Fibroblast of lung (primary cell): ENCODE results near the gene CIART. TPM values are rescaled to one million over a fixed set of nuclear protein-coding genes. Genes with fewer than 3 reads are reported as not detected.
"Not testable (repeated sequence)": the region's sequence is repeated elsewhere in the genome, so short reads cannot be mapped to it uniquely, and the experiment has no call there.

ENCODE experiments used
- DNase-seq, 2 donors: peaks; one replicate each; pipeline versions ENCODE4 v3.0.0 to v3.0.0-alpha.2; 2010; ENCODE audit warnings: low read depth in 2 of 2
- H2AFZ ChIP-seq: 2 replicates; pipeline ENCODE4 v1.5.1; 2012; ENCODE audit warnings: low read length, control low read depth, inconsistent platforms
- H3K27ac ChIP-seq: 2 replicates; pipeline ENCODE4 v1.5.1; 2011; ENCODE audit warnings: low read length, control low read depth; ENCODE audit not compliant: insufficient read depth
- H3K27me3 ChIP-seq: 2 replicates; pipeline ENCODE4 v1.5.1; 2011; ENCODE audit warnings: mild to moderate bottlenecking, low read length; ENCODE audit not compliant: control insufficient read depth, insufficient read depth
- H3K36me3 ChIP-seq: 2 replicates; pipeline ENCODE4 v1.5.1; 2011; ENCODE audit warnings: low read length; ENCODE audit not compliant: control insufficient read depth, insufficient read depth
- H3K4me1 ChIP-seq: 2 replicates; pipeline ENCODE4 v1.5.1; 2011; ENCODE audit warnings: low read length; ENCODE audit not compliant: control insufficient read depth, insufficient read depth; ENCODE audit errors: extremely low read depth
- H3K4me2 ChIP-seq: 2 replicates; pipeline ENCODE4 v1.5.1; 2011; ENCODE audit warnings: low read length, control low read depth; ENCODE audit not compliant: insufficient read depth; ENCODE audit errors: extremely low read depth
- H3K4me3 ChIP-seq, 4 experiments: fragments of 200-600 bp in 1 of 4; sonication (generic) in 1 of 4; replicated peaks in 1 of 4; 2 replicates each; pipeline ENCODE4 v1.5.1; 2011 to 2016; ENCODE audit warnings: low read length in 4 of 4, low read depth in 3 of 4, mild to moderate bottlenecking in 3 of 4, control low read depth in 2 of 4, inconsistent platforms in 1 of 4, mixed read lengths in 1 of 4; ENCODE audit not compliant: insufficient read depth in 1 of 4; ENCODE audit errors: control extremely low read depth in 1 of 4
- H3K79me2 ChIP-seq: 2 replicates; pipeline ENCODE4 v1.5.1; 2012; ENCODE audit warnings: mild to moderate bottlenecking, low read length, inconsistent platforms; ENCODE audit not compliant: control insufficient read depth, insufficient read depth
- H3K9ac ChIP-seq: 2 replicates; pipeline ENCODE4 v1.5.1; 2011; ENCODE audit warnings: mild to moderate bottlenecking, low read length, control low read depth; ENCODE audit not compliant: insufficient read depth
- H3K9me3 ChIP-seq: 2 replicates; pipeline ENCODE4 v1.5.1; 2012; ENCODE audit warnings: low read depth, low read length; ENCODE audit not compliant: control insufficient read depth, insufficient read depth
- H4K20me1 ChIP-seq: 2 replicates; pipeline ENCODE4 v1.5.1; 2011; ENCODE audit warnings: low read length; ENCODE audit not compliant: control insufficient read depth, insufficient read depth; ENCODE audit errors: extremely low read depth
- CTCF ChIP-seq, 2 donors: IDR thresholded peaks in 1 of 2; conservative IDR thresholded peaks in 1 of 2; 1 replicate in 1 of 2; 2 replicates in 1 of 2; pipeline ENCODE4 v1.5.1; 2011 to 2012; ENCODE audit warnings: low read length in 2 of 2, control low read depth in 1 of 2, inconsistent platforms in 1 of 2, low read depth in 1 of 2, mild to moderate bottlenecking in 1 of 2
- EZH2 ChIP-seq: IDR thresholded peaks from 2 replicates; pipeline ENCODE4 v1.5.1; 2012; ENCODE audit warnings: low read length, control low read depth, mild to moderate bottlenecking; ENCODE audit errors: missing control alignments
- polyA minus RNA-seq: library from RNA; depleted of rRNA, polyadenylated mRNA; stranded (reverse); fragments of >200 nt; gene quantifications from 2 replicates; pipeline ENCODE4 v1.2.3, GENCODE V29; 2011; ENCODE audit warnings: low replicate concordance
- polyA plus RNA-seq, 2 donors: library from polyadenylated mRNA; depleted of rRNA in 1 of 2; stranded (reverse) in 1 of 2; unstranded in 1 of 2; fragments of >200 nt; gene quantifications; 2 replicates each; pipeline ENCODE4 v1.2.1, GENCODE V29; 2011 to 2012; ENCODE audit warnings: missing spikeins in 1 of 2
- total RNA-seq: library from RNA; depleted of rRNA; stranded (reverse); fragments of >200 nt; gene quantifications from 2 replicates; pipeline ENCODE4 v1.2.1, GENCODE V29; 2014

The CIART gene
- total RNA-seq = 5.1 and 10.4 TPM in 2 replicates
- polyA plus RNA-seq = 15.3 and 15.4 TPM in 2 replicates
- 7.6 and 7.9 TPM in 2 replicates for polyA plus RNA-seq (2012)
- polyA minus RNA-seq = 14.0 and 16.7 TPM in 2 replicates

- peaks cover 4% of the 10 kb centered on the region for H3K4me1 ChIP-seq
- TF ChIP-seq CTCF (conservative IDR thresholded peaks at IDR 0.05 in 1 of 2, IDR thresholded peaks at IDR 0.05 in 1 of 2; ENCODE audit: low read depth in 1 of 2, low read length in 2 of 2) (no peak), EZH2 (no peak)
- peak within 1 kb of the TSS; percentile 98 for H3K4me2 ChIP-seq
- H3K4me3 ChIP-seq = peak within 1 kb of the TSS; percentile 67 to 89 (median 76)
- no peaks in the 10 kb centered on the region for H3K36me3 ChIP-seq
- no peaks in the 10 kb centered on the region for H3K27me3 ChIP-seq
- H3K27ac ChIP-seq = peak within 1 kb of the TSS; percentile 93
- H3K79me2 ChIP-seq = no peaks in the 10 kb centered on the region
- peak; percentile 99 to 100 for DNase-seq
- H2AFZ ChIP-seq = peak within 1 kb of the TSS; percentile 90
- no peaks in the 10 kb centered on the region for H3K9me3 ChIP-seq
- H3K9ac ChIP-seq = peak within 1 kb of the TSS; percentile 76
- H4K20me1 ChIP-seq = no peaks in the 10 kb centered on the region
These were observed at the start of gene CIART for GRCh38 chr1:150281758-150282557. TSS of gene CIART (plus strand) at chr1:150282554. CDS start at chr1:150283268, 714 bp downstream.

- not testable (repeated sequence) for H3K4me3 ChIP-seq, H3K27ac ChIP-seq, H4K20me1 ChIP-seq, H3K4me2 ChIP-seq, H3K4me1 ChIP-seq, H2AFZ ChIP-seq, H3K36me3 ChIP-seq, DNase-seq, H3K27me3 ChIP-seq, H3K9me3 ChIP-seq, H3K9ac ChIP-seq
- peaks cover 46% of the 10 kb centered on the region for H3K79me2 ChIP-seq
These were observed 49.4 kb upstream of the CIART start for GRCh38 chr1:150232921-150233320.

GRCh38 chr1:150233359-150234308, 48.7 kb upstream of the CIART start:
- peaks cover 46% of the 10 kb centered on the region for H3K79me2 ChIP-seq
- peak overlapping the region; percentile 0 for H2AFZ ChIP-seq

More at GRCh38 chr1:150233359-150234308, 48.7 kb upstream of the CIART start:
- TF ChIP-seq EZH2 (no peak), CTCF (conservative IDR thresholded peaks at IDR 0.05 in 1 of 2, IDR thresholded peaks at IDR 0.05 in 1 of 2; ENCODE audit: low read depth in 1 of 2, low read length in 2 of 2) (no peak)
- no peaks in the 10 kb centered on the region for H3K27me3 ChIP-seq
- no peaks in the 10 kb centered on the region for H4K20me1 ChIP-seq
- no peaks in the 10 kb centered on the region for H3K9me3 ChIP-seq
- peak overlapping the region; percentile 94 for H3K27ac ChIP-seq
- H3K9ac ChIP-seq = no peak overlapping the region
- peaks cover 2% of the 10 kb centered on the region for H3K4me1 ChIP-seq
- peak; percentile 13 to 31 for DNase-seq
- no peaks in the 10 kb centered on the region for H3K36me3 ChIP-seq
- H3K4me2 ChIP-seq = peak overlapping the region; percentile 36
- H3K4me3 ChIP-seq = peak overlapping the region; percentile 67 to 99 (median 90)
